Breast epithelium (tissue), 4 donors: ENCODE data around the gene AACS. TPM values are rescaled to one million over a fixed set of nuclear protein-coding genes. Genes with fewer than 3 reads are reported as not detected.

Experiments used
- DNase-seq, 2 donors: peaks; one replicate each; pipeline ENCODE4 v3.0.0-alpha.2; 2019; ENCODE audit warnings: low spot score in 2 of 2
- H3K27ac ChIP-seq, 2 donors: fragments of 200-600 bp; sonication (generic) in 1 of 2; one replicate each; pipeline ENCODE4 v1.5.1; 2016 to 2019; ENCODE audit warnings: mild to moderate bottlenecking in 1 of 2
- H3K27me3 ChIP-seq, 2 donors: fragments of 200-600 bp; sonication (generic) in 1 of 2; one replicate each; pipeline versions ENCODE4 v1.5.1 to v1.6.0; 2017 to 2019; ENCODE audit warnings: control low read depth in 1 of 2, mild to moderate bottlenecking in 1 of 2
- H3K36me3 ChIP-seq: fragments of 200-600 bp; one replicate; pipeline ENCODE4 v1.5.1; 2019
- H3K4me1 ChIP-seq, 2 donors: fragments of 200-600 bp; sonication (generic); one replicate each; pipeline ENCODE4 v1.5.1; 2016 to 2019; ENCODE audit warnings: control low read depth in 1 of 2
- H3K4me3 ChIP-seq, 3 donors: fragments of 200-600 bp; sonication (generic); 1 replicate in 2 of 3; 2 replicates in 1 of 3; pipeline ENCODE4 v1.5.1; 2016 to 2019; ENCODE audit warnings: mild to moderate bottlenecking in 3 of 3, moderate library complexity in 2 of 3
- H3K9me3 ChIP-seq, 2 donors: fragments of 200-600 bp; sonication (generic) in 1 of 2; one replicate each; pipeline ENCODE4 v1.5.1; 2016 to 2019; ENCODE audit warnings: control low read depth in 1 of 2
- POLR2A ChIP-seq: fragments of 450-650 bp; IDR thresholded peaks from one replicate; pipeline ENCODE4 v1.6.1; 2016; ENCODE audit warnings: antibody characterized with exemption, mild to moderate bottlenecking, moderate library complexity
- POLR2AphosphoS5 ChIP-seq, 3 donors: sonication (generic); formaldehyde crosslinking; IDR thresholded peaks; one replicate each; pipeline ENCODE4 v1.6.1; 2017; ENCODE audit warnings: antibody characterized with exemption in 3 of 3
- intact Hi-C: fragments of 100-400 bp; cut with DNase I; formaldehyde crosslinking; loops from one replicate; pipeline ENCODE4 v1.15.1; 2023; ENCODE audit warnings: low total_unique reads
- total RNA-seq, 3 donors: library from RNA; depleted of rRNA; stranded (reverse); fragments of >200 nt; gene quantifications; one replicate each; pipeline ENCODE4 v1.1.0, GENCODE V29; 2016
- TF ChIP-seq, protein P1 (sequence below), 3 donors: fragments of 450-650 bp; IDR thresholded peaks; one replicate each; pipeline ENCODE4 v1.5.1; 2016 to 2017; ENCODE audit warnings: antibody characterized with exemption in 3 of 3, mild to moderate bottlenecking in 3 of 3, moderate library complexity in 3 of 3

Gene AACS
- total RNA-seq, 3 donors from 2014 or later = 28.8 to 79.0 (median 33.7) TPM

DNA sequence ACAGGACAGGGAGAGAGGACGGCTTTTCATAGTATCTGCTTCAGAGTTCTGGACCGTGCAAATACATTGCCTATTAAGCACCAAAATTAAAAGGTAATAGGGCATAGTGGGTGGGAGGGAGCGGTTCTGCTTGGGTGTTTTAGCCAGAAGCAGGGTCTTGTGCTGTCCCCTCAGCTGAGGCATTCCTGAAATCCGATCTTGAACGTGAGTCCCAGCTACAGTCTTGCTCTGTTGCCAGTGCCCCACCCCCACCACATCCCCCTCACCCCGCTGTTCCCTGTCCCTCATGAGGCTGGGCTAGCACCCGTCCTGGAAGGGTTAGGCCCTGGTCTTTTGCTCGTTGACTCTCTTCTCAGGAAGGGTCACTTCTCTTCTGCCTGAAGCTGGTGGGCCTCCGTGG, 48.6 kb downstream of the AACS start:
- Histone ChIP-seq H3K4me1 (no peaks in the 10 kb centered on the region), H3K27me3 (no peaks in the 10 kb centered on the region), H3K9me3 (no peaks in the 10 kb centered on the region), H3K27ac (no peak overlapping the region), H3K36me3 (no peaks in the 10 kb centered on the region), H3K4me3 (no peak overlapping the region)
- DNase-seq = no peak
- intact Hi-C loops = no loop called here
- no peak for TF ChIP-seq POLR2AphosphoS5 (IDR thresholded peaks at IDR 0.05)
- no peak for TF ChIP-seq POLR2A
- TF ChIP-seq, protein P1, sequence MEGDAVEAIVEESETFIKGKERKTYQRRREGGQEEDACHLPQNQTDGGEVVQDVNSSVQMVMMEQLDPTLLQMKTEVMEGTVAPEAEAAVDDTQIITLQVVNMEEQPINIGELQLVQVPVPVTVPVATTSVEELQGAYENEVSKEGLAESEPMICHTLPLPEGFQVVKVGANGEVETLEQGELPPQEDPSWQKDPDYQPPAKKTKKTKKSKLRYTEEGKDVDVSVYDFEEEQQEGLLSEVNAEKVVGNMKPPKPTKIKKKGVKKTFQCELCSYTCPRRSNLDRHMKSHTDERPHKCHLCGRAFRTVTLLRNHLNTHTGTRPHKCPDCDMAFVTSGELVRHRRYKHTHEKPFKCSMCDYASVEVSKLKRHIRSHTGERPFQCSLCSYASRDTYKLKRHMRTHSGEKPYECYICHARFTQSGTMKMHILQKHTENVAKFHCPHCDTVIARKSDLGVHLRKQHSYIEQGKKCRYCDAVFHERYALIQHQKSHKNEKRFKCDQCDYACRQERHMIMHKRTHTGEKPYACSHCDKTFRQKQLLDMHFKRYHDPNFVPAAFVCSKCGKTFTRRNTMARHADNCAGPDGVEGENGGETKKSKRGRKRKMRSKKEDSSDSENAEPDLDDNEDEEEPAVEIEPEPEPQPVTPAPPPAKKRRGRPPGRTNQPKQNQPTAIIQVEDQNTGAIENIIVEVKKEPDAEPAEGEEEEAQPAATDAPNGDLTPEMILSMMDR (IDR thresholded peaks at IDR 0.05) = no peak

DNA sequence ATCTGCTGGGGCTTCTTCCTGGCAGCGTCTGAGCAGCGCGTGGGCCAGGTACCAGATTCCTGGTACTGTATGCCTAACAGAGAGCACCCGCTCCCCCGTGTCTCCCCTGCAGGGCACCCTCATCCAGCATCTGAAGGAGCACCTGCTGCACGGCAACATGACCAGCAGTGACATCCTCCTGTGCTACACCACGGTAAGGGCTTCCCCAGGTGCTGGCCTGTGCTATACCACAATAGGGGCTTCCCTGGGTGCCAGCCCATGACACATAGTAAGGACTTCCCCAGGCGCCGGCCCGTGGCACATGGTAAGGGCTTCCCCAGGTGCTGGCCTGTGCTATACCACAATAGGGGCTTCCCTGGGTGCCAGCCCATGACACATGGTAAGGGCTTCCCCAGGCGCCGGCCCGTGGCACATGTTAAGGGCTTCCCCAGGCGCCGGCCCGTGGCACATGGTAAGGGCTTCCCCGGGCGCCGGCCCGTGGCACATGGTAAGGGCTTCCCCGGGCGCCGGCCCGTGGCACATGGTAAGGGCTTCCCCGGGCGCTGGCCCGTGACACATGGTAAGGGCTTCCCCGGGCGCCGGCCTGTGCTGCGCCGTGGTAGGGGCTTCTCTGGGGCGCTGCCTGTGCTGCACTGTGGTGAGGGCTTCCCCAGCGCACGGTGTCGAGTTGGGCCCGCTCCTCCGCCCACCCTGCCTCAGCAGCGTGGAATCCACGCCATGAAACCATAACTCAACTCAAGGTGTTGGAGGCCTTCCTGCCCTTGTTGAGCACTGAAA, 49.3 kb downstream of the AACS start:
- Histone ChIP-seq H3K27me3 (no peaks in the 10 kb centered on the region), H3K9me3 (no peaks in the 10 kb centered on the region), H3K27ac (no peak overlapping the region), H3K4me3 (no peak overlapping the region), H3K36me3 (no peaks in the 10 kb centered on the region), H3K4me1 (no peaks in the 10 kb centered on the region)
- intact Hi-C loops = no loop called here
- TF ChIP-seq, protein P1 (IDR thresholded peaks at IDR 0.05) = no peak
- TF ChIP-seq POLR2A (no peak), POLR2AphosphoS5 (IDR thresholded peaks at IDR 0.05) (no peak)
- no peak for DNase-seq

DNA sequence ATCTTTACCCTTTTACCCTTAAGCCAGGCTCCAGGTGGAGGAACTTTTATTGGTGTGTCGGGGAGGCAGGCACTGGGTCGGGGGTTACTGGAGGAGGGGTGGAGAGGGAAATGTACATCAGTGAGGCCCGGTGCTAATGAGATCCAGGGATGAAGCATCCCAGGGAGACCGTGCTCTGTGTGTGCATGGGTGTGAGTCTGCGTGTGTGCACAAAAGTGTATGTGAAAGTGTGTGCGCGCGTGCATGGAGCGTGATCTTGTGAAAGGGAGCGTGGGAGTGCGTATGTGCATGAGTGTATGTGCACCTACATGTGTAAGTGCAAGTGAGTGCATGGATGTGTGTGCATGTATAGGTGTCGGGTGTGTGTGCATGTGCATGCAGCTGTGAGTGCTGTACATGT, 55.3 kb downstream of the AACS start:
- Histone ChIP-seq H3K36me3 (no peaks in the 10 kb centered on the region), H3K4me3 (no peak overlapping the region), H3K27me3 (no peaks in the 10 kb centered on the region), H3K4me1 (no peaks in the 10 kb centered on the region), H3K9me3 (no peaks in the 10 kb centered on the region), H3K27ac (no peak overlapping the region)
- no peak for DNase-seq
- no peak for TF ChIP-seq POLR2A
- TF ChIP-seq, protein P1 (IDR thresholded peaks at IDR 0.05) = no peak
- TF ChIP-seq POLR2AphosphoS5 (IDR thresholded peaks at IDR 0.05) = no peak
- intact Hi-C loops = no loop called here

DNA sequence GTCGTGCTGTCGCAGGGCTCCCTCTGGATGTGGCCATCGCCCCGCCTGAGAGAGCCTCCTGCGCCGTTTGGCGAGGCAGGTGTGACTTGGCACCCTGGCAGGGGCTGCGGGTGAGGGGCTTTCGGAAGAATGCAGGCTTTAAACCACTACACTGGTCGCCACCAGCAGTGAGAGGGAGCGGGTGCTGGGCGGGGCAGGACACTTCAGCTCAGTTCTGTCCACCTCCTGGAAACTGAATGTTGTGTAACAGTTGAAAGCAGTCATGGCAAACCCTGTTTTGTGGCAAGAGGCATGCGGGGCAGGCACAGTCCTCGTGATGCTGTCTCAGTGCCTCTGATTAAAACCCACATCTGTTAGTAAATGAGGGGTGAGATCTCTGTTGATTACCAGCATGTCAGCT, 55.9 kb downstream of the AACS start:
- DNase-seq = no peak
- Histone ChIP-seq H3K4me3 (no peak overlapping the region), H3K27me3 (no peaks in the 10 kb centered on the region), H3K36me3 (no peaks in the 10 kb centered on the region), H3K4me1 (no peaks in the 10 kb centered on the region), H3K9me3 (no peaks in the 10 kb centered on the region), H3K27ac (no peak overlapping the region)
- intact Hi-C loops = no loop called here
- TF ChIP-seq POLR2A = no peak
- TF ChIP-seq, protein P1 (IDR thresholded peaks at IDR 0.05) = no peak

DNA sequence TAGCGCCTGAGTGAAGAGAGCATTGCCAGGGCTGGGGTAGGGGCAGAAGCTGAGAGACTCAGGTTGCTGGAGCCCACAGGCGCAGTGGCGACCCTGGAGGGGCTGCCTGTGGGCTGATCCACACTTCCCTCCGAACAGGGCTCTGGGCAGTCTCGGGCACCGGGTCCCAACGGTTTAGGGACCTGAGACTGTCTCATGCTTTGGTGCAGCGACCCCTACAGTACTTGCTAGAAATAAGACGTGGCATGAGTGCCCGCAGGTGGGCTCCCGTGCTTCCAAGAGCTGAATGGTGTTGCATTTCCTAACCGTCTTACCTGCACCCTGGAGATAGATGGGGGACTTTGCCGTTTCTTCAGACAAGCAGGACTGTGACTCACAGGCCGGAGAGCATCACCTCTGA, 57.4 kb downstream of the AACS start:
- Histone ChIP-seq H3K27ac (no peak overlapping the region), H3K36me3 (no peaks in the 10 kb centered on the region), H3K9me3 (no peaks in the 10 kb centered on the region), H3K4me1 (no peaks in the 10 kb centered on the region), H3K27me3 (no peaks in the 10 kb centered on the region), H3K4me3 (no peak overlapping the region)
- TF ChIP-seq POLR2AphosphoS5 (IDR thresholded peaks at IDR 0.05) = no peak
- intact Hi-C loops = no loop called here
- DNase-seq = no peak
